Activated T-cell treated with anti-CD3 and anti-CD28 coated beads, Interleukin-2, amount 50 U/mL, for 48 hours (primary cell): Measurements from ENCODE around the gene PRDM2.
A peak's percentile ranks its signal among the peaks of the same experiment; 100 is the strongest.
"Not testable (repeated sequence)": the region's sequence is repeated elsewhere in the genome, so short reads cannot be mapped to it uniquely, and the experiment has no call there.

Experiments
- DNase-seq, 2 experiments: peaks; one replicate each; pipeline ENCODE4 v3.0.0-alpha.2; 2020

Gene PRDM2

GRCh38 chr1:13699936-13700520 lies at the start of gene PRDM2:
Gene PRDM2 (plus strand): TSS chr1:13700188. CDS start chr1:13715606, 15,418 bp downstream.
- DNase-seq: peak; percentile 71 to 77

GRCh38 chr1:13651279-13651678 lies 48.7 kb upstream of the PRDM2 start:
- DNase-seq: no peak

DNA sequence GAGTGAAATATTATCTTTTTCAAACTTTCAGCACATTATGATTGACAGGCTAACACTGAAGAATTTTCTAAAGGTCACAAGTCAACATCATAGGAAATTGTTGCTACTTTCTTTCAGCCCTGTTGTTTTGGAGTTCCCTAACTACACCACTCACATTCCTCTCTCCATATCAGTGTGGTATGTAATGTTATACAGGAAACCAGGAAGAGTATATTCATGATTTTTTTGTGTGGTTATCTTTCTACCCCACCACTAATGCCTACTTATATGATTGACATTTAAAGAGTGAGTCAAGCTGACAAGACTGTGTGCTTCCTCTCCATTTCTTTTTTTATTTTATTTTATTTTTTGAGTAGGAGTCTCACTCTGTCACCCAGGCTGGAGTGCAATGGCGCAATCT lies 47.8 kb upstream of the PRDM2 start:
- no peak for DNase-seq

DNA sequence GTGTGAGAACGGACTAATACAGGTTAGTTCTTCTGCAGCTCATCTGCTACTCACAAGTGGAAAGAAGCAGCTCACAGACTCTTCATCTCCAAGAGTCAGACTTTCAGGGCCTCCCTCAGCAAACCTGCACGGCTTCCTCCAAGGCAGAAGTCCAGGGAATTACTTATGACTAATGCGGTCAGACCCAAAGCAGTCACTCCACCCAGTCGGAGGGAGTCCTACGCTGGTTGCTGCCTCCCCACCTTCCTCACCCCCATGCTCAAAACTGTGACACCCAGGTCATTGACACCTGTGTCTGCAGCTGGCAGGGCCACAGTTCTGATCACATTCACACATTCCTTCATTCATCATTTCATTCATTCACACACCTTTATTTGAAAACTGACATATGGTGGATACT lies 38.4 kb upstream of the PRDM2 start:
- DNase-seq: no peak

GRCh38 chr1:13662493-13662892 lies 37.5 kb upstream of the PRDM2 start:
- DNase-seq: no peak

DNA sequence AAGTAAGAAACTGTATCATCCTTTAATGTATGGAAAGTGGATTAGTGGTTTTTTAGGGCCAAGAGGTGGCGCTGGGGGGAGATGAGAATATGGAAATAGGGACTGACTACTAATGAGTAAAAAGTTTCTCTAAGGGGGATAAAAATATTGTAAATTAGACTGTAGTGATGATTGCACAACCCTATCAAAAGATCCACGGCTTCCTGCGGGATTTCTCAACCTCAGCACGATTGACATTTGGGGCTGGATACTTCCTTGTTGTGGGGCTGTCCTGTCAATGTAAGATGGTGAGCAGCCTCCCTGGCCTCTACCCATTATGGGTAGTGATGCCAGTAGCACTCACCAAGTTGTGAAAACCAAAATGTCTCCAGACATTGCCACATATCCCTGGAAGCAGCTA lies 36.0 kb upstream of the PRDM2 start:
- DNase-seq: no peak

DNA sequence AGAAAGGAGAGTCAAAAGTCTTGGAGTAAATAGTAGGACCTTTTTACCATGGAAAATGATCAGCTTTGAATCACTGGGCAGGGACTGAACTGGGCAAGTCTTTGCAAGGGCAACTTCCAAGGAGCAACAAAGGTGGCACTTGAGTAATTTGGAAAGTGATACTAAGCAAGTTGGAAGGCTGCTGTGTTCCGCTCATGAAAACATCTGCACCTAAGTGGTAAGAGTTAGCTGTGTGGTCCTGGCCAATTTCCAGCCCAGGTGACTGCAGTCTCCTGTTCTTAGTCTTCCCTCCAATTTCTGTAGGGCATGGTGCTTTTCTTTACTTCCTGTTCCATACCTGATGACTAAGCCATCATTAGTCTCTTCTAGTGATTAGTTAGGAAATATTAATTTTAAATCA lies 35.5 kb upstream of the PRDM2 start:
- DNase-seq: no peak

- DNase-seq: no peak
Observed at GRCh38 chr1:13666317-13666716, 33.7 kb upstream of the PRDM2 start.

- DNase-seq: no peak
Observed at GRCh38 chr1:13667691-13668090, 32.3 kb upstream of the PRDM2 start.

- no peak for DNase-seq
Observed at GRCh38 chr1:13674377-13674776, 25.6 kb upstream of the PRDM2 start.

DNA sequence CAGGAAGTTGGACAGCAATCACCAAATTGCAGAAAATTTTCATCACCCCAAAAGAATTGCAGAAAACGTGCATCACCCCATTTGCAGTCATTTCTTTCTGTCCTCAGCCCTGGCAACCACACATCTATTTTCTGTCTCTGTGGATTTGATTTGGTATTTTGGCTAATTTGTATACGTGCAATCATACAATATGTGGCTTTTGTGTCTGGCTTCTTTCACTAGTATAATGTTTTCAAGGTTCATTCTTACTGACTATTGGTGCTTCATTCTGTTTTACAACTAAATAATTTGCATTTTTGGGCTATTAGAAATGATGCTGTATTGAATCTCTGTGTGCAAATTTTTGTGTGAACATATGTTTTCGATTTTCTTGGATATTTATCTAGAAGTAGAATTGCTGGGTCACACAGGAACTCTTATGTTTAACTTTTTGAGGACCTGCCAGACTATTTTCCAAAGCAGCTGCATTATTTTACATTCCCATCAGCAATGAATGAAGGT lies 24.8 kb upstream of the PRDM2 start:
- no peak for DNase-seq

- no peak for DNase-seq
Observed at GRCh38 chr1:13677896-13678295, 22.1 kb upstream of the PRDM2 start.

DNA sequence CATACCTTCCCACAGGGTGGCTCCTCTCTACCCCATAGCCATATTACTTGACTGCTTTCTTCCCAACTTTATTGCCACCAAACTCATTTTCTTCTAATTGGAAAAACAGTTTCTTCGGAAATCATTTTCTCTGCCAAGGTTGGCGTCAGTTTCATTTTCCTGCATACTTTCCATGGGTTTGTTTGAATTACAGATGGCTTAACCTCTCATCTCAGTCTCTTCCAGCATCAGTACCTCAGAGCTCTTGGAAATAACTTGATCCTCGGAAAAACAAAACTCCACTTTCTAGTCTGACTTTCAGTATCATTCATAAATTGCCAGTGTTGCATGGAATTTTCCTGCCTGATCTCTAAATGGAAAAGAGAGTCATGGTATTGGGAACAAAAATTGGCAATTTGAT lies 20.3 kb upstream of the PRDM2 start:
- no peak for DNase-seq

- not testable (repeated sequence) for DNase-seq
Observed at GRCh38 chr1:13680609-13681008, 19.4 kb upstream of the PRDM2 start.

- no peak for DNase-seq
Observed at GRCh38 chr1:13681921-13682320, 18.1 kb upstream of the PRDM2 start.

DNA sequence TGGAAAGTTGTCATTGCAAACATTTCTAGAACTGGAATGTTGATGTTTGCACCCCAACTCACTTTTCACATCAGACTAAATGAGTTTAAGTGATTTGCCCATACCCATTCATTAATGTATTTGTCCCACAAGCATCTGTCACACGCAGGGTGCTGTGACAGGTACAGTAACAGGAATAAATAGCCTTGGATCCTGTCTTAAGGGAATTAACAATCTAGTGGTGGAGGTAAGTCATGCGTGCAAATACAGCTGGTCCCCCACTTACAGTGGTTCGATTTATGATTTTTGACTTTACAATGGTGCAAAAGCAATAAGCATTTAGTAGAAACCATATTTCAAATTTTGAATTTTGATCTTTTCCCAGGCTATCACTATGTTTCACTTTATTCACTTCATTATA lies 17.5 kb upstream of the PRDM2 start:
- DNase-seq: no peak

- DNase-seq: no peak
Observed at GRCh38 chr1:13683206-13683605, 16.8 kb upstream of the PRDM2 start.

DNA sequence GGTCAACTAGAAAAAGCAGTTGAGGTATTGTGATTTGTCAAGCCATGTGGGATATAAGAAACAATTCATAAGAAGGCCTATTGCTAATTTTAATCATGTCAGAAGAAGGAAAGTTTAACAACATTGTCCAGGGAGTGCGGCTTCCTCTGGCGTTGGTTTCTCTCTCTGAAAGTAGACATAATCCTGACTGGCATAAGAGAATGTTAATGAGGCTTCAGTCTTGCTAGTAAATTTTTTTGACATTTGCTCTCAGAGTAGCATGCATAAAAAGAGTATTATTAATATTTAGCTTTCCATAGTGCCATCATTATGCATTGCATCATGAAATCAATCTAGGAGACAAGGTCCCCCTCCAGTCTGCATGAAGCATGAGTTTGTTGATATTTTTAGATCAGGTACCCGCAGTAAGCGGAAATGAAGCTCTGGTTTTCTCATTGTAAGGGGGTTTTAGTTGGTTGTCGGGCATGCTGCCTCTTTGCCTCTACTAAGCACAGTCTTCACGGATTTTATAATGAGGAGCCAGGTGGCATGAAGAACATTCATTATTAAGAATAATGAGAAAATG lies 12.8 kb upstream of the PRDM2 start:
- no peak for DNase-seq

DNA sequence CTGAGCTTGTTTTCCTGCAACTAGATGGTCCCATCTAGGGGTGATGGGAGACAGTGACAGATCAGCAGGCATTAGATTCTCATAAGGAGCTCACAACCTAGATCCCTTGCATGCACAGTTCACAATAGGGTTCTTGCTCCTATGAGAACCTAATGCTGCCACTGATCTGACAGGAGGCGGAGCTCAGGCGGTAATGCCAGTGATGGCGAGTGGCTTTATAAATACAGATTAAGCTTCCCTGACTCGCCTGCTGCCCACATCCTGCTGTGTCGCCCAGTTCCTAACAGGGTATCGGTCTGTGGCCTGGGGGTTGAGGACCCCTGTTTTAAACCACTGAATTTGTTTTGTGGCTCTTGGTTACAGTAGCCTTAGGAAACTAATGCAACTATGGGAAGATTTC lies 6.9 kb upstream of the PRDM2 start:
- DNase-seq: not testable (repeated sequence)

DNA sequence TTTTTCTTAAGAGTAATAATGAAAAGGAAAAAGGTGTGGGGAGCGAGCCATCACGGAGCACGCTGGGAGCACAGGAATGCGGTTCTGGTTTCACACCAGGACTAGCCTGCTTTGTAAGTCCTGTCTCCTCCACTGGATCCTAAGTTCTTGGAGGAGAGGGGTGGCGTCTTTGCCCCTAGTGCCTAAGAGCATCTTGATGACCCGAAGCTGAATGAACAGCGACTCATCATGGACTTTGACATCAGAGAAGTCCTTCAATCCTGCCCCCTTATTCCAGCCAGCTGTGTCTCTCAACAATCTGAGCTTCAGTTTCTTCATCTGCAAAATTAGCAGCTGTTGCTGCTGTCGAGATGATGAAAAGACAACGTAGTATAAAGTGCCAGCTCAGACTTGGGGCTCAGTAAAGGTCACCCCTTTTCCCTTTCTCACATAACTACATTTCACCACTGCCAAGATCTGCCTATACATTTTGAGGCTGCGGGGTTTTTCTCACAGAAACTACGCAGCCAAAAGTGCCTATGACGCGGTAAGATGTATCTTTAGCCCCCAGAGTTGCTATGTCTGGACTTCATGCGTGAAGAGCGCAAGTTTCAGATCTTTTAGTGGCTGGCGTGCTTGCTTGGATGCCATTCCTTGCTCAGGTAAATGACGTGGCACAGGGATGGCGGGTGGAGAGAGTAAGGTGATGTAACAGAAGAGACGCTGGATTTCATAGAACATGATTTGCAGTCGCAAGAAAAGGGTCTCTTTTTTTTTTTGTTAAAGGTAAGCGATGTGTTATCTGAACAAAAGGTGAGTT lies 4.9 kb upstream of the PRDM2 start:
- no peak for DNase-seq

GRCh38 chr1:13697738-13698137 lies 2.2 kb upstream of the PRDM2 start:
- no peak for DNase-seq

- peak; percentile 44 to 45 for DNase-seq
Observed at GRCh38 chr1:13699510-13699909, 478 bp upstream of the PRDM2 start.

GRCh38 chr1:13700521-13701270 lies 708 bp downstream of the PRDM2 start:
- peak; percentile 66 to 72 for DNase-seq

- no peak for DNase-seq
Observed at GRCh38 chr1:13701271-13701640, 1.3 kb downstream of the PRDM2 start.
